ENCODE results near the gene LFNG.

DNA sequence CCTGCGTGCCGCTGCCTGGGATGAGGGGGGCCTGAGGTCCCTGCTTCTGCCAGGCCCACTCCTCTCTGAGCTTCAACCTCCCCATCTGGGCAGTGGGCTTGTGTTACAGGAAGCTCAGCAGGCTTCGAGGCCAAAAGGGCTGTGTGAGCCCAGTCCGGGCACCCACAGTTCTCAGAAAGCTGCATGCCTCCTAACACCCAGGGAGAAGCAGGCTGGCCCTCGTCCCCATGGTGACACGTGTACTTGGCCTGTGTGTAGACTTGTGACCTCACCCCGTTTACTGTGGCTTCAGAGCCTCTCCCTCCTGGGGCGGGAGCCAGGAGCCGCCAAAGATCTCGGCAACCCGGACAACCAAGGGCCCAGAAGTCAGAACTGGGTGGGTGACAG, 41.2 kb upstream of the LFNG start:
- TF ChIP-seq, protein P1, sequence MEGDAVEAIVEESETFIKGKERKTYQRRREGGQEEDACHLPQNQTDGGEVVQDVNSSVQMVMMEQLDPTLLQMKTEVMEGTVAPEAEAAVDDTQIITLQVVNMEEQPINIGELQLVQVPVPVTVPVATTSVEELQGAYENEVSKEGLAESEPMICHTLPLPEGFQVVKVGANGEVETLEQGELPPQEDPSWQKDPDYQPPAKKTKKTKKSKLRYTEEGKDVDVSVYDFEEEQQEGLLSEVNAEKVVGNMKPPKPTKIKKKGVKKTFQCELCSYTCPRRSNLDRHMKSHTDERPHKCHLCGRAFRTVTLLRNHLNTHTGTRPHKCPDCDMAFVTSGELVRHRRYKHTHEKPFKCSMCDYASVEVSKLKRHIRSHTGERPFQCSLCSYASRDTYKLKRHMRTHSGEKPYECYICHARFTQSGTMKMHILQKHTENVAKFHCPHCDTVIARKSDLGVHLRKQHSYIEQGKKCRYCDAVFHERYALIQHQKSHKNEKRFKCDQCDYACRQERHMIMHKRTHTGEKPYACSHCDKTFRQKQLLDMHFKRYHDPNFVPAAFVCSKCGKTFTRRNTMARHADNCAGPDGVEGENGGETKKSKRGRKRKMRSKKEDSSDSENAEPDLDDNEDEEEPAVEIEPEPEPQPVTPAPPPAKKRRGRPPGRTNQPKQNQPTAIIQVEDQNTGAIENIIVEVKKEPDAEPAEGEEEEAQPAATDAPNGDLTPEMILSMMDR (IDR thresholded peaks at IDR 0.05; ENCODE audit: low read depth, low read length, missing input control): no peak
- no peak for TF ChIP-seq YY1 (IDR thresholded peaks at IDR 0.05)
- no peak for TF ChIP-seq RXRA (IDR thresholded peaks at IDR 0.05)
- TF ChIP-seq SP1 (IDR thresholded peaks at IDR 0.05): no peak
- TF ChIP-seq, protein P2, sequence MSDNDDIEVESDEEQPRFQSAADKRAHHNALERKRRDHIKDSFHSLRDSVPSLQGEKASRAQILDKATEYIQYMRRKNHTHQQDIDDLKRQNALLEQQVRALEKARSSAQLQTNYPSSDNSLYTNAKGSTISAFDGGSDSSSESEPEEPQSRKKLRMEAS (IDR thresholded peaks at IDR 0.05): no peak
- no peak for TF ChIP-seq GABPA (IDR thresholded peaks at IDR 0.05 in 1 of 2, conservative IDR thresholded peaks at IDR 0.05 in 1 of 2)
- no peak for TF ChIP-seq EGR1 (IDR thresholded peaks at IDR 0.05; ENCODE audit: low read depth in 2 of 2)
- TF ChIP-seq FOXA1 (IDR thresholded peaks at IDR 0.05): no peak
